HG02885 (cell line): Measurements from ENCODE around the gene ARRB1.

Experiments
- ATAC-seq: cut with Tn5 transposase; IDR thresholded peaks from one replicate; pipeline ENCODE4 v1.9.1; 2021; ENCODE audit warnings: mild to moderate bottlenecking; ENCODE audit not compliant: unreplicated experiment, poor library complexity

ARRB1 gene

DNA sequence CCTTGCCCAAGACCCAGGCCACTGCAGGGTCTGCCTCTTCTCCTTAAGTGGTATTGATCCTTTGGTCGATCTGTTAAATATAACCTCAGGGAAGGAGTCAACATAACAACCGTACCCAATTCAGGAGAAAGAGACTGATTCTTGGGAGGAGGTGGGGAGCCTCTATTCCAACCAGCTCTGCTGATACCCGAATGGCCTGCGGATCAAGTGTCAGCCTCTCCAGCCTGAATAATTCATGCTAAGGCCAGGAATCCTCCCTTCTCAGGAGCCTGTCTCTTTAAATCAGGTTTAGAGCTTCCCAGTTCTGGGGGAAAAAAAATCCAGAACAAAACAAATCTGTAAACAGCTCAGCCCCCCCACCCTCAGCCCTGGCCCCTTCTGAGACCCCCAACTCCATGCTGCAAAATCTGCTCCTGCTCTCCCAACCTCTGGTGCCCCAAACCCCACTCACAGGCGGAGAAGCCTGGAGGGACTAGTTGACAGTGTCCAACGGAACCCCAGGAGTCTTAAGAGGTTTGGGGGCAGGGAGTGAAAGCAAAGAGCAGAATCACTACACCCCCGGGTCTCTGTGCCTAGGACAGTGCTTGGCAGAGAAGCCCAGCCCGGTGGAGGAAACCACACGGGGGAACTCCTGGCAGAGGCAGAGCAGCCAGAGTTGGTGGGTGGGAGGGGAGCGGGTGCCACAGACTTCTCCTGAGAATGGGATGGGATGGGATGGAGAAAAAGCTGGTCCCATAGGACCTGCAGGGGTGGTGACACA lies 111.8 kb downstream of the ARRB1 start:
- no peak for ATAC-seq

DNA sequence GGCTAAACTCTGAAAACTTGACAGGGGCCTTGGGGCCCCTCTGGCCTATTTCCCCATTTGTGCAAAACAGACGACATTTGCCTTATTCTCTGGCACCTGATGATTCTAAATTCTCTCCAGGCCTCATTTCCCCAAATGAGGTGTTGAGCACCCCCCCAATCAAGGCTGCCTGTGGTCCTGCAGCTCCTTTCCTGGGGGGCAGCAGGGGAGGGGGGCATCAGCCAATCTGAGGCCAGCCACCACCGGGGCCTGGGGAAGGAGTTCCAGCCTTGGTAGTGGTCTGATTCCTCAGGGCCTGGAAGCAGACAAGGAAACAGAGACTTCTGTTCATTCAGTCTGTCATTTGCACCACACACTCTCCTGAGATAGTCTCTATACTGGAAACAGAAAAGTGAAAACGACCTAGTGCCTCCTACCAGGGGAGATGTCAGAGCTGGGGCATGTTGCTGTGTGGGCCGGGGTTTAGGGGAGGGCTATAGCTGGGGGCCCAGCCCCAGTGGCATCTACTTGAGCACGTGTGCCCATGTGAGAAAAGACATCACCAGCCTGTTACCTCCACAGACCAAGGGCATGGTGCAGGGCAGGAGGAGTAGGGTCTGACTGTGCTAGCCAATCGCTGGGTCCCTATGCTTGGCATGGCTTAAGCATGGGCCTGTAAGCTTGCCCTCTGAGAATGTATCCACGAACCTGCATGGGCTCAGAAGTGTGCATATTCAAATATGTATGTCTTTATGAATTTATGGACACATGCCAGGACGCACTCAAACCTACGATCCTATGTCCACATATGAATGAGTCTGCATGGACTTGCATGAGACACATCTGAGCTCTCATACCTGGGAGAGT lies 112.6 kb downstream of the ARRB1 start:
- no peak for ATAC-seq

DNA sequence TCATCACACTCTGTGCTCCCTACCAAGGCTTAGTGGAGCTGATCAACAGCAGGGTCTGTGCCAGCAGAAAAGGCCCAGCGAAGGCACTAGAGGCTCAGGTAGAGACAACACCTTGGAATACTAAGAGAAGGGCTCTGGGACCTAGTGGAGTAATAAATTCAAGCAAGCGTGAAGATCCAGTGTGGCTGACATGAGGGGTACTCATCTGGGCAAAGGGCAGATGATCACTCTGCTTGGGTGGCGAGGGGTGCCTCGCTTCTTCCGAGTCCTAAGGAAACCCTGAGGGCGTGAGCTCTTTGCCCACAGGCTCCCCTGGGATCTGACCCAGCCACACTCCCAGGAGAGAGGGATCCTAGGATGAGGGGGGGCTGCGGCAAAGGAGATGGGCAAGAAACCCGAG lies 114.4 kb downstream of the ARRB1 start:
- ATAC-seq: no peak

DNA sequence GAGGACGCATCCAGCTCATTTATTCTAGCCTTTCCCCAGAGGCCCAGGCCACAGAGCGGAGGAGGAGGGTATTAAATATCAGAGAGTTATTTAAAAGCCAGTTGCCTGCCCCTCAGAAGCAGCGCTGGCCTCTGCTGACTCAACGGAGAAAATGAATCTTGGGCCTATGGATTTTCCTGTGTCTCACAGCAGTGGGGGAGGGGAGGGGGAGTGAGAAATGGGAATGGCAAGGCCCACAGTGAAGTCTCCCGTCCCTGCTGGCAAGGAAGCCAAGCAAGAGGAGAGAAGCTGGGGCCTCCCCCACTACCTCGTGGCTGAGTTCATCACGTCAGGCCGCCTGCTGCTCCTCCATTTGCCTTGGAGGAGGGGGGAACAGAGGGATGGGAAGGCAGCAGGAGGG lies 115.4 kb downstream of the ARRB1 start:
- ATAC-seq: no peak

DNA sequence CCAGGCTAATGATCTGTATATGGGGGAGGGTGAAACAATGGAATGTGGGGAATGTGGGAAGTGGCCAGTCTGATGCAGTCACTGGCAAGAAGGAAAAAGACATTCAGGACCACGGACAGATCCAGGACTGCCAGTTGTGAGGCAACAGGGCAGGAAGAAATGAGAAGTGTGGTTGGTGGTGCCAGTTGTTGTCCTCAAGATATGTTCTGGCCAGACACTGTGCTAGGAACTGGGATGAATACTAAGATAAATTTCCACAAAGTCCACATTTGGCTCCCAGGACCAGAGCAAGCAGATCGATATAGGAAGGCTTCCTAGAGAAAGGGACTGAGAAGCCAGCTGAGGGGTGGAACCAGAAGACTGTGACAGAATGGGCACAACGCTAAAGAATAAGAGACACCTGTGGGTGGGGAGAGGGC lies 117.7 kb downstream of the ARRB1 start:
- no peak for ATAC-seq

DNA sequence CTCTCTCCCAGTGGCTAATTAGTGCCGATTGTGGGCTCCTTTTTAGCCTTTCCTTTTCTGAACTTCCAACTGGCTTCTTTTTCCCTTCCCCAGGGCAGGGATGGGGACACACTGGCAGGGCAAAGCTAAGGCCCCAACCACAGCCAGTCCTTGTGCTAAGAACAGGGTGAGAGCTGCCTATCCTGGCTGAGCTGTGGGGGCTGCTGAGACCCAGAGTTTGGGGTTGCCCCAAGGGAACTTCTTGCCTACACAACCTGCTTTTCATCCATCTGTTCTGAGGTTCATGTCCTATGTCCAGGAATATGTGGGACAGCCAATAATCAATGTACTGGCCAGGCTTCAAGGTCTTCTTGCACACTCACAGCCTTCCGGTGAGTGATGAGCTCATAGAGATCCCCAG lies 120.8 kb downstream of the ARRB1 start:
- ATAC-seq: no peak

DNA sequence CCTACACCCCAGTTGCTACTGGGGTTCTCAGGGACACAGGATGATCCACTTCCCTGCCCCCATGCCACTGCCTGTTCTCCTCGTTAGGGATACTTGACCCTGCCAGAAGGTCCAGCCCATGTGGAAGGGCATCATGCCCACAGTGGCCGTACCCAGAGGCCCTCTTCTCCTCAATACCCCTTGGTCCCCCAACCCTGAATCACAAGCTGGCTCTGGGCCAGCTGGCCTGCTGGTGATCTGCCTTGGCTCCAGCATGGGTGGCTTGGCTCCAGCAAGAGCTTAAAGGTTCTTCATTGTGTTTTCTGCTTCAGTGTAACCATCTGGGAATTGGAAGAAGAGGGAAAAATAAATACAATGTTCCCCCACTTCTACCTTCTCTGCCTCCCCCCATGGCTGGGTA lies 122.0 kb downstream of the ARRB1 start:
- ATAC-seq: no peak

DNA sequence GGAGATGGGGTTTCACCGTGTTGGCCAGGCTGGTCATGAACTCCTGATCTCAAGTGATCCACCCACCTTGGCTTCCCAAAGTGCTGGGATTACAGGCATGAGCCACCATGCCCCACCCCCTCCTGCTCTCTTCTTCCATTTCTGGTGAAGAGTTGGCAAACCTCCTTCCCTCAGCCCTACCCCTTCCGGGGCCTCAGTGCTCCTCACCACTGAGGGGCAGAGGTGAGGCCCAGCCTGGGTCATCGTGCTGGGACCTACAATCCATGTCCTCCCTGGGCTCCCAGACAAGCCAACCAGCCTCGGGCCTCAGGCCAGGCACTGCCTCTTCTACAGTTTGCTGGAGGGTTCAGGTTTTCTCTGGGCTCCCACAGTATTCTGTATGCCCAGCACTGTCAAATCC lies 125.7 kb downstream of the ARRB1 start:
- ATAC-seq: no peak

DNA sequence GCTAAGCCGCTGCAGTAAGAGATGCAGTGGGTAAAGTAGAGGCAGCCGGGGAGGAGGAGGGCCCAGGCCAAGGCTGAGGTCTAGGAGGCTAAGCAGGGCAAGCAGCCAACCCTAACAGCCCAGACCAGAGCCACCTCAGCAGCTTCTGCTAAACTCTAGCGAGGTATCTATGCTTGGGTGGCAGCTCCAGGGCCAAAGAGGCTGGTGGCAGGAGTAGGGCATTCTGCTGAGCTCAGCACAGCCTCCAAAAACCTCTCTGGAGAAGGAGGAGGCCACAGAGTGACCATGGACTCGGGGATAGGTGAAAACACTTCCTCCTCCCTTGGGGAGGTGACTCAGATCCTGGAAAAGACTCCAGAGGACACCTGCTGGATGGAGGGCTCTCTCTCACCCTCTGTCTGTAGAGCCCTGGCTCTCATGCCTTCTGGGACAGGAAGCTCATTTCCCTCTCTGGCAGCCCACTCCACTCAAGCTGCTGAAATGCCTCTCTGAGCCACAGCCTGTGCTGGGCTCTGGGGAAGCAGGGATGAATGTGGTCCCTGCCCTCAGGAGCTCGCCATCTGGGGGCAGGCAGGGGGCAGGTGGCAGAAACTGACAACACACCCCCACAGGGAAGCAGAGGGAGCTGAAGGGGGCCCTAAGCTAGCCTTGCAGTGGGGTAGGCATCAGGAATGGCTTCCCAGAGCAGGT lies 127.4 kb downstream of the ARRB1 start:
- ATAC-seq: no peak

DNA sequence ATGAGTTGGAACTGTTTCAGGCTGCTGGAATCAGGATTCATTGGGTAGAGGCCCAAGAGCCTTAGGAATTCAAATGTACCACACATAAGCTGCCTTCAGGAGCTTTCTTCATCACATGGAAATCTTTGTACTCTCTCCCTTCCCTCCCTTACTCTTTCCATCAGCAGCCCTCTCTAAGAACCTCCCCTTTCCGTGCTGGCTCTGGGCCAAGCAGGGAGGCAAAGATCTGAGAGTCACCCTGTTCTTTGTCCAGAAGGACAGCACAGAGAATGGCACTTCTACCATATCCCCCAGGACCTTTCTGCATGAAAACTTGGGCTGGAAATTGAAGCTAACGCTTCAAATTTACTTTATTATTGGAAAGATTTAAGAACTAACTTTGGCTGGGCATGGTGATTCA lies 131.6 kb downstream of the ARRB1 start:
- no peak for ATAC-seq

DNA sequence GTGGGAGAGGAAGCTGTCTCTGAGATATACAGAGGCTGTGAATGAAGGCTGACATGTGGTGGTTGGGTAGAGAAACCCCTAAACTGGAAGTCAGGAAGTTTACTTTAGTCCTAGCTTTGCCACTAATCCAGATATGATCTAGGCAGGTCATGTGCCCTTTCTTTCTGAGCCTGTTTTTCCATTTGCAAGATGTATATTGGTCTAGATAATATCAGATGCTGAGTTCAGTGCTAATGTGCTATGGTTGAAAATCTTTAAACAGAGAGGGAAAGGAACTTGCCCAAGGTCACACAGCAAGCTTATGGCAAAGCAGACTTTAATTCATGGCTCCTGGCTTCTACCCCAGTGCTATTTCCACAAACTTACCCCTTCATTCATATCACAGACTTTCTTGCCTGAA lies 136.6 kb downstream of the ARRB1 start:
- no peak for ATAC-seq

DNA sequence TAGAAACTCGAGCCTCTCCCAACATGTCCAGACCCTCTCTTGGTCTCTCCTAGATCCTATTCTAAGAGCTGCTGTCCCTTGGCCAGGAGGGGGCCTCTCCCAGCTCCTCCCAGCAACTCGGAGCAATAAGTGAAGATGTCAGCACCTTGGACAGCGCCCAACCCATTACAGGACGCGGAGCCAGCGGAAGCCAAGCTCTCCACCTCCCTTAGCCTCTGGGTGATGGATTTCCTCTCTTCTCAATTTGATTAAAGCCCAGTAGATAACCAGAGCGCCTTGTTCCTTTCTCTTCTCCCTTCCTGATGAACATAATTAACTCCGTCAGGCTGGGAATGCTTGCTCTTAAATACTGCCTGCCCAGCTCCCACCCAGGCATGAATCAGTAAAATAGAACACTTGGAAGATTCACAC lies 137.0 kb downstream of the ARRB1 start:
- ATAC-seq: no peak
